K562 (cell line): ENCODE results near the gene HOXC10. TPM values are rescaled to one million over a fixed set of nuclear protein-coding genes. Genes with fewer than 3 reads are reported as not detected.

Source experiments
- ATF7 ChIP-seq: fragments of 450-650 bp; IDR thresholded peaks from 2 replicates; pipeline ENCODE4 v1.7.1; 2014; ENCODE audit warnings: mild to moderate bottlenecking, moderate library complexity
- CREB1 ChIP-seq, 2 experiments: sonication (generic) in 1 of 2; formaldehyde crosslinking in 1 of 2; IDR thresholded peaks; 2 replicates each; pipeline versions ENCODE4 v1.6.1 to v1.8.0; 2012 to 2022; ENCODE audit warnings: inconsistent platforms in 1 of 2, mild to moderate bottlenecking in 1 of 2, missing genetic modification reagents in 1 of 2, moderate library complexity in 1 of 2
- CREM ChIP-seq: IDR thresholded peaks from 2 replicates; pipeline ENCODE4 v1.6.1; 2014; ENCODE audit warnings: antibody characterized with exemption, low read depth
- FOXK2 ChIP-seq, 2 experiments: fragments of 450-650 bp; IDR thresholded peaks in 1 of 2; conservative IDR thresholded peaks in 1 of 2; 2 replicates each; pipeline ENCODE4 v1.6.1; 2016; ENCODE audit warnings: low read depth in 2 of 2, mild to moderate bottlenecking in 1 of 2
- LARP7 ChIP-seq: fragments of 450-650 bp; IDR thresholded peaks from 2 replicates; pipeline ENCODE4 v1.6.1; 2016
- MEIS2 ChIP-seq: fragments of 450-650 bp; IDR thresholded peaks from 2 replicates; pipeline ENCODE4 v1.6.1; 2014; ENCODE audit warnings: mild to moderate bottlenecking; ENCODE audit not compliant: partially characterized antibody
- NKRF ChIP-seq: fragments of 450-650 bp; IDR thresholded peaks from 2 replicates; pipeline ENCODE4 v1.6.1; 2016; ENCODE audit warnings: borderline replicate concordance
- PHF20 ChIP-seq: fragments of 450-650 bp; IDR thresholded peaks from 2 replicates; pipeline ENCODE4 v1.6.1; 2018; ENCODE audit not compliant: partially characterized antibody
- SRSF1 ChIP-seq: fragments of 200-400 bp; formaldehyde crosslinking; IDR thresholded peaks from 2 replicates; pipeline ENCODE4 v1.6.1; 2017; ENCODE audit warnings: mild to moderate bottlenecking, low read depth, low read length, moderate library complexity
- STAG1 ChIP-seq: sonication (generic); formaldehyde crosslinking; IDR thresholded peaks from 2 replicates; pipeline ENCODE4 v1.5.0; 2020; ENCODE audit warnings: missing genetic modification reagents, borderline replicate concordance
- TAF1 ChIP-seq: IDR thresholded peaks from 2 replicates; pipeline ENCODE4 v1.6.1; 2011; ENCODE audit warnings: mild to moderate bottlenecking, low read length, moderate library complexity; ENCODE audit not compliant: insufficient read depth, control insufficient read depth, severe bottlenecking; ENCODE audit errors: extremely low read depth
- VEZF1 ChIP-seq: fragments of 200-800 bp; sonication (Bioruptor generic); IDR thresholded peaks from 2 replicates; pipeline ENCODE4 v1.6.1; 2017; ENCODE audit warnings: missing genetic modification characterization, missing compliant biosample characterization
- ZBED1 ChIP-seq: IDR thresholded peaks from 2 replicates; pipeline ENCODE4 v1.6.1; 2014
- polyA plus RNA-seq, 8 experiments: library from polyadenylated mRNA; depleted of rRNA in 4 of 8; stranded (reverse) in 5 of 8; unstranded in 3 of 8; fragments of >200 nt; fragmentation: Nextera tagmentation in 2 of 8; fragmentation: Illumina TruSeq in 1 of 8; extraction: Ambion mirVana in 2 of 8; extraction: Trizol in 1 of 8; gene quantifications; 2 replicates each; pipeline versions ENCODE4 v1.2.1 to v1.2.3, GENCODE V29; 2011 to 2014; ENCODE audit warnings: inconsistent platforms in 1 of 8, missing spikeins in 1 of 8
- total RNA-seq, 7 experiments: library from RNA; depleted of rRNA in 6 of 7; stranded (reverse); fragments of >200 nt in 6 of 7; fragmentation: Illumina TruSeq in 2 of 7; extraction: Trizol in 2 of 7; gene quantifications; 2 replicates each; pipeline versions ENCODE4 v1.2.1 to v1.2.3, GENCODE V29; 2011 to 2021; ENCODE audit warnings: low replicate concordance in 1 of 7
- TF ChIP-seq, protein P1 (sequence below), 2 experiments: fragments of 200-800 bp in 1 of 2; sonication (Bioruptor generic) in 1 of 2; sonication (generic) in 1 of 2; formaldehyde crosslinking in 1 of 2; IDR thresholded peaks in 1 of 2; conservative IDR thresholded peaks in 1 of 2; 2 replicates each; pipeline versions ENCODE4 v1.5.0 to v1.6.1; 2016 to 2020; ENCODE audit warnings: missing compliant biosample characterization in 1 of 2, missing genetic modification characterization in 1 of 2, missing genetic modification reagents in 1 of 2
- TF ChIP-seq, protein P2 (sequence below): fragments of 450-650 bp; formaldehyde crosslinking; IDR thresholded peaks from 2 replicates; pipeline ENCODE4 v1.4.0; 2020; ENCODE audit warnings: mild to moderate bottlenecking, moderate library complexity

HOXC10 gene
- total and polyA plus RNA-seq, 9 of the 15 experiments (the other 6 are each of a cell fraction or from before 2014, with no cell fraction given) = 0.13 to 0.77 (median 0.35) TPM; not detected in 2

DNA sequence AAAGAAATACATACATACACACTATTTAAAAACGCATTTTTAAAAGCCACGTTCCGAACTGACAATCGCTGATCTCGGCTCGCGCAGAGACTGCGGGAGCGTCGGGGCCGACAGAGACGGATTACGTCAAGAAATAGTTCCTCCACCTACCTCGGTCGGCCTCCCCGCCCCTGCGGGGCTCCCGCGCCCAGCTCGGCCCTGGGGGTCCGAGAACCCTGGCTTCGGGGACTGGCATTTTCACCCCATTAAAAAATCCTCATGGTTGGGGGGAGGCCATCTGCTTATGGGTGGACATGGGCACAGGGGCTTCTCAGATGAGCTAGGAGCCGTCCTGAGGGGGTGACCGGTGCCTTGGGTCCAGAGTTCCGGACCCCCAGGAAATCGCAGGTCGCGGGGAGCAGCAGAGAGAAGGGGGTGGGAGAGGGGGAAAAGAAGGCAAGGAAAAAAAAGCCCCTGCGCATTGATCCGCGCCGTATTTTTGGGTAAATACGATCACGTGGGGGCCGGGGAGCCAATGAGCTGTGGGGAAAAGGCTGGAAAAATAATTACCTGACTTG is 14.7 kb downstream of the HOXC10 start (continued):
- TF ChIP-seq VEZF1 (CRISPR knock-in tag) = peak; percentile 62
- peak; percentile 53 for TF ChIP-seq TAF1
- TF ChIP-seq FOXK2 (conservative IDR thresholded peaks at IDR 0.05 in 1 of 2, IDR thresholded peaks at IDR 0.05 in 1 of 2; ENCODE audit: low read depth in 2 of 2) = peak; percentile 69 to 86; a peak in 3 of 4 replicates
- TF ChIP-seq STAG1 (CRISPR knock-in tag) = 0 out of 2 replicates have a peak, but pooled peaks have one; percentile 16
- peak; percentile 18 for TF ChIP-seq PHF20
- no peak for TF ChIP-seq CREB1 (IDR thresholded peaks at IDR 0.05)
- TF ChIP-seq CREB1 (CRISPR knock-in tag; IDR thresholded peaks at IDR 0.05) = 0 out of 2 replicates have a peak, but pooled peaks have one; percentile 24
- TF ChIP-seq LARP7 = no peak
- peak; percentile 34; the same call in 1 of the 2 replicates for TF ChIP-seq NKRF
- TF ChIP-seq, protein P1, sequence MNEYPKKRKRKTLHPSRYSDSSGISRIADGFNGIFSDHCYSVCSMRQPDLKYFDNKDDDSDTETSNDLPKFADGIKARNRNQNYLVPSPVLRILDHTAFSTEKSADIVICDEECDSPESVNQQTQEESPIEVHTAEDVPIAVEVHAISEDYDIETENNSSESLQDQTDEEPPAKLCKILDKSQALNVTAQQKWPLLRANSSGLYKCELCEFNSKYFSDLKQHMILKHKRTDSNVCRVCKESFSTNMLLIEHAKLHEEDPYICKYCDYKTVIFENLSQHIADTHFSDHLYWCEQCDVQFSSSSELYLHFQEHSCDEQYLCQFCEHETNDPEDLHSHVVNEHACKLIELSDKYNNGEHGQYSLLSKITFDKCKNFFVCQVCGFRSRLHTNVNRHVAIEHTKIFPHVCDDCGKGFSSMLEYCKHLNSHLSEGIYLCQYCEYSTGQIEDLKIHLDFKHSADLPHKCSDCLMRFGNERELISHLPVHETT (CRISPR knock-in tag; conservative IDR thresholded peaks at IDR 0.05 in 1 of 2, IDR thresholded peaks at IDR 0.05 in 1 of 2) = no peak
- TF ChIP-seq ZBED1 = no peak
- no peak for TF ChIP-seq SRSF1
- TF ChIP-seq CREM = peak; percentile 84
- TF ChIP-seq ATF7 = peak; percentile 91
- TF ChIP-seq MEIS2 = peak; percentile 86
- TF ChIP-seq, protein P2, sequence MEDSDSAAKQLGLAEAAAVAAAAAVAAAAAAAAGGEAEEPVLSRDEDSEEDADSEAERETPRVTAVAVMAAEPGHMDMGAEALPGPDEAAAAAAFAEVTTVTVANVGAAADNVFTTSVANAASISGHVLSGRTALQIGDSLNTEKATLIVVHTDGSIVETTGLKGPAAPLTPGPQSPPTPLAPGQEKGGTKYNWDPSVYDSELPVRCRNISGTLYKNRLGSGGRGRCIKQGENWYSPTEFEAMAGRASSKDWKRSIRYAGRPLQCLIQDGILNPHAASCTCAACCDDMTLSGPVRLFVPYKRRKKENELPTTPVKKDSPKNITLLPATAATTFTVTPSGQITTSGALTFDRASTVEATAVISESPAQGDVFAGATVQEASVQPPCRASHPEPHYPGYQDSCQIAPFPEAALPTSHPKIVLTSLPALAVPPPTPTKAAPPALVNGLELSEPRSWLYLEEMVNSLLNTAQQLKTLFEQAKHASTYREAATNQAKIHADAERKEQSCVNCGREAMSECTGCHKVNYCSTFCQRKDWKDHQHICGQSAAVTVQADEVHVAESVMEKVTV (CRISPR knock-in tag) = no peak
